OCI-LY1 (cell line): ENCODE results near the gene CAB39.
"Not testable (repeated sequence)": the region's sequence is repeated elsewhere in the genome, so short reads cannot be mapped to it uniquely, and the experiment has no call there.

Source experiments
- H2AFZ ChIP-seq: fragments of 200-600 bp; sonication (generic), shearing (Covaris generic); 2 replicates; pipeline ENCODE4 v1.6.0; 2014; ENCODE audit warnings: antibody characterized with exemption, mild to moderate bottlenecking, low read length
- H3F3A ChIP-seq: fragments of 200-600 bp; sonication (generic), shearing (Covaris generic); 2 replicates; pipeline ENCODE4 v1.6.0; 2014; ENCODE audit warnings: mild to moderate bottlenecking, antibody characterized with exemption, low read length, moderate library complexity; ENCODE audit not compliant: insufficient read depth
- H3K27ac ChIP-seq: fragments of 200-600 bp; sonication (generic); 2 replicates; pipeline ENCODE4 v1.5.1; 2014; ENCODE audit warnings: low read length, mixed run types, mild to moderate bottlenecking, low read depth; ENCODE audit not compliant: poor library complexity, severe bottlenecking
- H3K27me3 ChIP-seq: fragments of 200-600 bp; sonication (generic); 2 replicates; pipeline ENCODE4 v1.6.0; 2014; ENCODE audit warnings: antibody characterized with exemption, mild to moderate bottlenecking, low read length, moderate library complexity; ENCODE audit not compliant: insufficient read depth
- H3K36me3 ChIP-seq: fragments of 200-600 bp; sonication (generic); 2 replicates; pipeline ENCODE4 v1.6.1; 2014; ENCODE audit warnings: mild to moderate bottlenecking, antibody characterized with exemption, low read length, moderate library complexity, mixed read lengths; ENCODE audit not compliant: insufficient read depth
- H3K4me1 ChIP-seq: fragments of 200-600 bp; sonication (generic); 2 replicates; pipeline ENCODE4 v1.5.1; 2014; ENCODE audit warnings: mild to moderate bottlenecking, low read length, moderate library complexity; ENCODE audit not compliant: insufficient read depth, severe bottlenecking
- H3K4me2 ChIP-seq: fragments of 200-600 bp; sonication (generic), shearing (Covaris generic); 2 replicates; pipeline ENCODE4 v1.6.1; 2014; ENCODE audit warnings: low read length
- H3K4me3 ChIP-seq: fragments of 200-600 bp; sonication (generic); 2 replicates; pipeline ENCODE4 v1.5.1; 2014; ENCODE audit warnings: low read length, low read depth, mild to moderate bottlenecking, mixed read lengths; ENCODE audit not compliant: poor library complexity, severe bottlenecking
- H3K79me2 ChIP-seq: fragments of 200-600 bp; shearing (Covaris generic); 2 replicates; pipeline ENCODE4 v1.6.1; 2016; ENCODE audit warnings: mixed run types, low read length, mixed read lengths; ENCODE audit not compliant: insufficient read depth
- H3K9ac ChIP-seq: fragments of 200-600 bp; sonication (generic), shearing (Covaris generic); 2 replicates; pipeline ENCODE4 v1.6.1; 2014; ENCODE audit warnings: mild to moderate bottlenecking, low read length, mixed read lengths
- H3K9me2 ChIP-seq: fragments of 200-600 bp; sonication (generic), shearing (Covaris generic); 2 replicates; pipeline ENCODE4 v1.6.1; 2014; ENCODE audit warnings: low read depth, mild to moderate bottlenecking, low read length, mixed read lengths
- H3K9me3 ChIP-seq: fragments of 200-600 bp; shearing (Covaris generic); 2 replicates; pipeline ENCODE4 v1.6.1; 2014; ENCODE audit warnings: low read length, mixed read lengths
- H4K20me1 ChIP-seq: fragments of 200-600 bp; sonication (generic), shearing (Covaris generic); 2 replicates; pipeline ENCODE4 v1.6.0; 2016; ENCODE audit warnings: mild to moderate bottlenecking, low read length; ENCODE audit not compliant: insufficient read depth
- CTCF ChIP-seq: fragments of 200-600 bp; sonication (generic), shearing (Covaris generic); IDR thresholded peaks from 2 replicates; pipeline ENCODE4 v1.5.1; 2017; ENCODE audit warnings: mild to moderate bottlenecking, antibody characterized with exemption, low read length, moderate library complexity, mixed read lengths
- EZH2 ChIP-seq: fragments of 200-600 bp; sonication (generic), shearing (Covaris generic); IDR thresholded peaks from 2 replicates; pipeline ENCODE4 v1.8.0; 2017; ENCODE audit warnings: borderline replicate concordance, mixed run types, mild to moderate bottlenecking, antibody characterized with exemption, low read length, moderate library complexity, mixed read lengths

Gene CAB39

GRCh38 chr2:230722207-230722885 is 9.7 kb downstream of the CAB39 start:
- peaks cover 78% of the 10 kb centered on the region for H3K79me2 ChIP-seq
- no peaks in the 10 kb centered on the region for H3K27me3 ChIP-seq
- no peak overlapping the region for H3K9ac ChIP-seq
- no peak overlapping the region for H3K4me3 ChIP-seq
- no peaks in the 10 kb centered on the region for H3F3A ChIP-seq
- peaks cover 41% of the 10 kb centered on the region for H3K36me3 ChIP-seq
- 0 out of 2 replicates have a peak overlapping the region, but pooled peaks have one; percentile 5 for H3K4me2 ChIP-seq
- H3K4me1 ChIP-seq = peaks cover 54% of the 10 kb centered on the region
- H4K20me1 ChIP-seq = no peaks in the 10 kb centered on the region
- no peaks in the 10 kb centered on the region for H3K9me2 ChIP-seq
- no peak overlapping the region for H2AFZ ChIP-seq
- no peak for TF ChIP-seq CTCF
- no peak for TF ChIP-seq EZH2
- no peaks in the 10 kb centered on the region for H3K9me3 ChIP-seq
- H3K27ac ChIP-seq = peak overlapping the region; percentile 23

- TF ChIP-seq EZH2 = no peak
- TF ChIP-seq CTCF = no peak
- H3K4me2 ChIP-seq = no peak overlapping the region
- H3K36me3 ChIP-seq = peaks cover 41% of the 10 kb centered on the region
- no peaks in the 10 kb centered on the region for H3K9me3 ChIP-seq
- no peak overlapping the region for H3K4me3 ChIP-seq
- no peaks in the 10 kb centered on the region for H4K20me1 ChIP-seq
- no peaks in the 10 kb centered on the region for H3K9me2 ChIP-seq
- peaks cover 44% of the 10 kb centered on the region for H3K4me1 ChIP-seq
- H2AFZ ChIP-seq = no peak overlapping the region
- peaks cover 68% of the 10 kb centered on the region for H3K79me2 ChIP-seq
- no peak overlapping the region for H3K27ac ChIP-seq
- H3K9ac ChIP-seq = no peak overlapping the region
- H3F3A ChIP-seq = no peaks in the 10 kb centered on the region
- H3K27me3 ChIP-seq = no peaks in the 10 kb centered on the region
These were observed 10.7 kb downstream of the CAB39 start for GRCh38 chr2:230723363-230723762.

- H3K27ac ChIP-seq, H3K9ac ChIP-seq, H3K4me2 ChIP-seq, H3K9me2 ChIP-seq, H3K9me3 ChIP-seq, H2AFZ ChIP-seq, H4K20me1 ChIP-seq, H3F3A ChIP-seq, H3K4me3 ChIP-seq, H3K27me3 ChIP-seq: not testable (repeated sequence)
- Histone ChIP-seq H3K36me3 (peaks cover 47% of the 10 kb centered on the region), H3K79me2 (peaks cover 61% of the 10 kb centered on the region), H3K4me1 (peaks cover 28% of the 10 kb centered on the region)
These were observed 12.3 kb downstream of the CAB39 start for GRCh38 chr2:230724957-230725356.

GRCh38 chr2:230731512-230731911 is 18.9 kb downstream of the CAB39 start:
- no peaks in the 10 kb centered on the region for H3K9me3 ChIP-seq
- no peaks in the 10 kb centered on the region for H4K20me1 ChIP-seq
- H3K4me2 ChIP-seq = no peak overlapping the region
- no peak for TF ChIP-seq CTCF
- no peak for TF ChIP-seq EZH2
- no peak overlapping the region for H3K4me3 ChIP-seq
- H3F3A ChIP-seq = no peaks in the 10 kb centered on the region
- no peak overlapping the region for H2AFZ ChIP-seq
- H3K9ac ChIP-seq = no peak overlapping the region
- H3K79me2 ChIP-seq = peaks cover 67% of the 10 kb centered on the region
- H3K27ac ChIP-seq = no peak overlapping the region
- H3K9me2 ChIP-seq = no peaks in the 10 kb centered on the region
- peaks cover 9% of the 10 kb centered on the region; the same call in 1 of the 2 replicates for H3K36me3 ChIP-seq
- H3K27me3 ChIP-seq = no peaks in the 10 kb centered on the region
- peaks cover 12% of the 10 kb centered on the region for H3K4me1 ChIP-seq
